ENCODE data around the gene CCR6. TPM values are rescaled to one million over a fixed set of nuclear protein-coding genes. Genes with fewer than 3 reads are reported as not detected.

The CCR6 gene
- total and polyA plus RNA-seq, 10 of the 15 experiments (the other 5 are each of a cell fraction or from before 2014, with no cell fraction given): 2.2 to 7.6 (median 6.7) TPM

- TF ChIP-seq TARDBP (IDR thresholded peaks at IDR 0.05; ENCODE audit: borderline replicate concordance) (no peak), STAT3 (IDR thresholded peaks at IDR 0.05; ENCODE audit: low read depth, low read length) (no peak), E4F1 (IDR thresholded peaks at IDR 0.05; ENCODE audit: borderline replicate concordance, partially characterized antibody) (no peak), RAD21 (IDR thresholded peaks at IDR 0.05; ENCODE audit: insufficient read depth, low read depth, low read length) (peak; percentile 47), CEBPB (IDR thresholded peaks at IDR 0.05; ENCODE audit: borderline replicate concordance in 1 of 2, low read depth in 2 of 2, low read length in 2 of 2) (no peak), SIN3A (IDR thresholded peaks at IDR 0.05; ENCODE audit: low read depth, low read length) (no peak), ZNF24 (IDR thresholded peaks at IDR 0.05) (0 out of 2 replicates have a peak, but pooled peaks have one; percentile 5), NBN (IDR thresholded peaks at IDR 0.05) (no peak; the same call in 1 of the 2 replicates), GATAD2B (conservative IDR thresholded peaks at IDR 0.05; ENCODE audit: low read depth) (peak; percentile 27; the same call in 1 of the 2 replicates)
- TF ChIP-seq, protein P1, sequence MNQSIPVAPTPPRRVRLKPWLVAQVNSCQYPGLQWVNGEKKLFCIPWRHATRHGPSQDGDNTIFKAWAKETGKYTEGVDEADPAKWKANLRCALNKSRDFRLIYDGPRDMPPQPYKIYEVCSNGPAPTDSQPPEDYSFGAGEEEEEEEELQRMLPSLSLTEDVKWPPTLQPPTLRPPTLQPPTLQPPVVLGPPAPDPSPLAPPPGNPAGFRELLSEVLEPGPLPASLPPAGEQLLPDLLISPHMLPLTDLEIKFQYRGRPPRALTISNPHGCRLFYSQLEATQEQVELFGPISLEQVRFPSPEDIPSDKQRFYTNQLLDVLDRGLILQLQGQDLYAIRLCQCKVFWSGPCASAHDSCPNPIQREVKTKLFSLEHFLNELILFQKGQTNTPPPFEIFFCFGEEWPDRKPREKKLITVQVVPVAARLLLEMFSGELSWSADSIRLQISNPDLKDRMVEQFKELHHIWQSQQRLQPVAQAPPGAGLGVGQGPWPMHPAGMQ (IDR thresholded peaks at IDR 0.05; ENCODE audit: borderline replicate concordance): no peak
- TF ChIP-seq, protein P2, sequence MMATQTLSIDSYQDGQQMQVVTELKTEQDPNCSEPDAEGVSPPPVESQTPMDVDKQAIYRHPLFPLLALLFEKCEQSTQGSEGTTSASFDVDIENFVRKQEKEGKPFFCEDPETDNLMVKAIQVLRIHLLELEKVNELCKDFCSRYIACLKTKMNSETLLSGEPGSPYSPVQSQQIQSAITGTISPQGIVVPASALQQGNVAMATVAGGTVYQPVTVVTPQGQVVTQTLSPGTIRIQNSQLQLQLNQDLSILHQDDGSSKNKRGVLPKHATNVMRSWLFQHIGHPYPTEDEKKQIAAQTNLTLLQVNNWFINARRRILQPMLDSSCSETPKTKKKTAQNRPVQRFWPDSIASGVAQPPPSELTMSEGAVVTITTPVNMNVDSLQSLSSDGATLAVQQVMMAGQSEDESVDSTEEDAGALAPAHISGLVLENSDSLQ (IDR thresholded peaks at IDR 0.05): peak; percentile 23; the same call in 1 of the 2 replicates
These were observed 7.8 kb upstream of the CCR6 start (continued) for GRCh38 chr6:167115054-167115453.

Data from GM12878 (cell line).